Stimulated activated CD8-positive, alpha-beta memory T cell treated with anti-CD3 and anti-CD28 coated beads, Interleukin-12 subunit alpha, Interleukin-12 subunit beta, amount 100 ng/mL, for 1 hour (primary cell): ENCODE measurements around the gene RDH11.
"Not testable (repeated sequence)": the region's sequence is repeated elsewhere in the genome, so short reads cannot be mapped to it uniquely, and the experiment has no call there.

Source experiments
- DNase-seq: peaks from one replicate; pipeline ENCODE4 v3.0.0-alpha.2; 2020; ENCODE audit warnings: low read depth

Gene RDH11

DNA sequence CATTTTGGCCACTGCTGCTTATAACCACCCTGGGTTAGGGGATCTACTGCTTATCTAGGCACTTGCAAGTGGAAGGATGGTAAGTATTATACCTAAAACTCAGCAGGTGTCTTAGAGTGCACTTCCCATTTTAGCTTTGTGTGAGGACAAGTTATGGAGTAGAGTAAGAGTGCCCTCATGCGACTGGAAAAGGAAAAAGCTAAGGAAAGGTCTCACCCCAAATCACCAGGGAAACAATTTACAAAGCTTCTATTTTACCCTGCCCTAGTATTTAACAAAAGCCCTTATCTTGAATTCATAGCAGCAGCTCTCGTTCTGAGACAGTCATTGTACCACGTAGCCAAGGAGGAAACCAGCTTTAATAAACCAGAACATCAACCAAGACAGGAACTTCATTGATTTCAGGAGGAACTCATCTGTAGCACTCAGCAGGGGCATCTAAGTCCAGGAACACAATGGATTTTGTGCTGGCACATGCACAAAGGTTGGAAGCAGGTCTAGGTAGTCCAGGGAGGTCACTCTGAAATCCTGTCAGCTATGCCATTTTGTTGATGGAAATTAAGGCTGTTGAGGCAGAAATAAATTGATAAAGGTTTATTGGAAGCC, 9.0 kb upstream of the RDH11 start:
- no peak for DNase-seq

DNA sequence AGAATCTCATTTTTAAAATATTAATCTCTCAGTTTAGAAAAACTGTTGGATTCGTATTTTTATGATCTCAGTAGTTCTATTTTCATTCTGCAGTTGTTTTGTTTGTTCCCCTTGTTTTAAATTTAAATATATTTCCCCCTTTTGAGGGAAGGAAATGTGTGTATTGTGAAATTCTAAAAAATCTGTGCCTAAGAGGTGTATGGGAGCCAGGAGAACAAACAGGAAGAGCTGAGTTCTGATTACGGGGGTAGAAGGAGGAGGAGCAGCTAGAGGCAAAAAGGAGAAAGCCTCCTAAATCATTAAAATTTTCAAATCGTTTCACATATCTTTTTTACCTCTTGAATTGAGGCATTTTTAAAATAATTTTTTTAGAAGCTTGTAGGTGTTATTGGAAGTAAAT, 8.4 kb upstream of the RDH11 start:
- no peak for DNase-seq

GRCh38 chr14:67701492-67701891, 5.9 kb upstream of the RDH11 start, which contains the start of gene RDH12:
TSS of gene RDH12 (plus strand) at chr14:67701886. CDS start at chr14:67722643, 20,757 bp downstream.
- DNase-seq, result not testable (repeated sequence)

DNA sequence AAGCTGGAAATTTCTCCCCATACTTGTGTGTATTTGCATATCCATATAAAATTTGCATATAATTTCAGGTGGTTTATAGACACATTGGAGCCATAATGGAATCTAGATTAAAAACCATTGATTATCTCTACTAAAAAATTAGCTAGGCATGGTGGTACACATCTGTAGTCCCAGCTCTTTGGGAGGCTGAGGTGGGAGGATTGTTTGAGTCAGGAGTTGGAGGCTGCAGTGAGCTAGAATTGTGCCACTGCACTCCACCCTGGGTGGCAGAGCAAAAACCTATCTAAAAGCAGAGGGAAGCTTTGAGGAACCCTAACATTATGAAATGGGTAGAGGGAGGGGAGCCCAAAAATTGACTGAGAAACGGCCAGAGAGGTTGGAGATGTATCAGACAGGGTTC, 2.6 kb upstream of the RDH11 start:
- DNase-seq, result no peak

DNA sequence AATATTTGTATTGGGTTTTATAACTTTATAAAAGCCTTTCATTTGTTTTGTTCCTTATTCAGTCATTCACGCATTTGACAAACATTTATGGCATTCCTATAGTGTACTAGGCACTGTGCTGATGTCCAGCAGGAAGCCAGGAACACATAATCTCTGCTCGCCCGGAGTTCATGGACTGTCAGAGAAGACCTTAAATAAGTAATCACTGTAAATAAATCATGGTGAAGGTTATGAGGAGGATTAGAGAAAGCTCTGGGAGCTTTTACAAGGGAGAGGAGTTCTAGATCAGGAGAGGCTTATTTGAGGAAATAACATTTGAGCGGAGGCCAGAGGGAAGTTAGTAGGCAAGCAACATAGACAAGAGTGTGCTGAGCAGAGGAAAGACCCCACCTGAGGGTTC, 1.4 kb upstream of the RDH11 start:
- no peak for DNase-seq

- DNase-seq, result peak; percentile 45
Measured at GRCh38 chr14:67694791-67695393, 672 bp downstream of the RDH11 start.

GRCh38 chr14:67690011-67690410, 5.6 kb downstream of the RDH11 start:
- no peak for DNase-seq

- DNase-seq, result no peak
Measured at GRCh38 chr14:67683842-67684241, 11.7 kb downstream of the RDH11 start.

DNA sequence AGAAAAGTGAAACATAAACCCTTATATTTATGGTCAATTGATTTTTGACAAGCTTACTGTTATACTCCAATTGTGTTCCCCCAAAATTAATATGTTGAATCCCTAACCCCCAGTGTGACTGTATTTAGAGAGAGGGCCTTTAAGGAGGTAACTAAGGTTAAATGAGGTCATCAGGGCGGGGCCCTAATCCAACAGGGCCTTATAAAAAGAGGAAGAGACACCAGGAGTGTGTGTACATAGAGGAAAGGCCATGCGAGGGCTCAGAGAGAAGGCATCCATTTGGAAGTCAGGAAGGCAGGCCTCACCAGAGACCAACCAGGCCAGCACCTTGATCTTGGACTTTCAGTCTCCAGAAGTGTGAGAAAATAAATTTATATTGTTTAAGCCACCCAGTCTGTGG, 14.6 kb downstream of the RDH11 start:
- DNase-seq, result no peak

GRCh38 chr14:67680121-67680602, 15.4 kb downstream of the RDH11 start:
- no peak for DNase-seq

- DNase-seq, result no peak
Measured at GRCh38 chr14:67679006-67679405, 16.6 kb downstream of the RDH11 start.

DNA sequence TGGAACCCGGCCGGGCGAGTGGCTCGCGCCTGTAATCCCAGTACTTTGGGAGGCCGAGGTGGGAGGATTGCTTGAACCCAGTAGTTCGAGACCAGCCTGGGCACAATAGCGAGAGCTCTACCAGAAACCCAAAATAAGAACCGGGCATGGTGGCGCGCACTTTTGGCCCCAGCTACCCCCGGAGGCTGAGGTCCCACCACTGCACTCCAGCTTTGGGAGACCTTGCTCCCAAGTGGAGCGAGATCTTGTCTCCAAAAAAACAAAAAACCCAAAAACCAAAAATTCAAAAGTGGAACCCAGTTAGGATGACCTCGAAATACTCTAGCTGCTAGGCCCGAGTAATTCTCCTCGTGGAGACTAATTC, 20.4 kb downstream of the RDH11 start:
- DNase-seq, result no peak

GRCh38 chr14:67674480-67675218, 20.9 kb downstream of the RDH11 start, which contains the start of gene VTI1B:
TSS of gene VTI1B (minus strand) at chr14:67674632. CDS start at chr14:67674489, 143 bp downstream.
- DNase-seq, result peak; percentile 56

DNA sequence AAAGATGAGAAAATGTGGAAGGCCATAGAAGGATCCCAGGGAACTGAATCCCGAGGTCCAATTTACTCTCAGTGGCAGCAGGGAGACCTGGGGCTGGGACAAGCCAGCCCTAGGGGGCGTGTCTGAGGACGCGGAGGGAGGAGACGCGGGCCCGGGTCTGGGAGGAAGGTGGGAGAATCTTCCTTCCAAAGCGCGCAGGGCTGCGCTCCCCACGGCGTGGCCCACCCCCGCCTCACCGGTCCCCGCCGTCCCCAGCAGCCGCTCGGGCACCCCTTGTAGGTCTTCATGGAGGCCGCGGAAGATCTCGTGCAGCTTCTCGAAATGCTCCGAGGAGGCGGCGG, 21.5 kb downstream of the RDH11 start:
- DNase-seq, result no peak

- no peak for DNase-seq
Measured at GRCh38 chr14:67673451-67673850, 22.1 kb downstream of the RDH11 start.

GRCh38 chr14:67668559-67668958, 27.0 kb downstream of the RDH11 start:
- no peak for DNase-seq

- peak; percentile 4 for DNase-seq
Measured at GRCh38 chr14:67666750-67667449, 28.7 kb downstream of the RDH11 start.

- DNase-seq, result no peak
Measured at GRCh38 chr14:67665868-67666267, 29.7 kb downstream of the RDH11 start.

- no peak for DNase-seq
Measured at GRCh38 chr14:67663633-67664032, 31.9 kb downstream of the RDH11 start.

DNA sequence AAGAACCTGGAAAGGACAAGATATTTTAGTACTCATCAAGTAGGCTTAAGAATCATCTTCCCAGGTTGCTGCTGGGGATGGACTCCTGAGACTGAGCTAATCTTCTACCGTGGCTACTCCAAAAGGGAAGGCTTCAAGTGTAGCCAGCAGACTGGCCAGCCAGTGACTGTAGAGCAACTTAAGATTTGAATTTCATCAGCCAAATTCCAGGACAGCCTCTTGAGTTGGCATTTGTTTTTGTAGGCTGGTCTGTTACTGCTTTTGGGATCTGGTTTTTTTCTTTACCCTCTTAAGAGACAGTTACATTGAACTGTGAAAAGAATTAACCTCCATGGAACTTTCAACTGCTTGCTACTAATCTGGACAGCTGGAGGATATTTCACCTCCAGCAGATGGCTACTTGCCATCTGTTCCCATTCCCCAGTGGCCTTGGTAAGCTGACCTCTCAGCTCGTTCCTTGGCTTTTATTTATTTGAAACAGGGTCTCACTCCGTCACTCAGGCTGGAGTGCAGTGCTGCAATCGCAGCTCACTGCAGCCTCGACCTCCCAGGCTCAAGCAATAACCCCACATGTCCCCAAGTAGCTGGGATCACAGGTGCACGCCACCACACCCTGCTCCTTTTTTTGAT, 41.8 kb downstream of the RDH11 start:
- DNase-seq, result no peak

DNA sequence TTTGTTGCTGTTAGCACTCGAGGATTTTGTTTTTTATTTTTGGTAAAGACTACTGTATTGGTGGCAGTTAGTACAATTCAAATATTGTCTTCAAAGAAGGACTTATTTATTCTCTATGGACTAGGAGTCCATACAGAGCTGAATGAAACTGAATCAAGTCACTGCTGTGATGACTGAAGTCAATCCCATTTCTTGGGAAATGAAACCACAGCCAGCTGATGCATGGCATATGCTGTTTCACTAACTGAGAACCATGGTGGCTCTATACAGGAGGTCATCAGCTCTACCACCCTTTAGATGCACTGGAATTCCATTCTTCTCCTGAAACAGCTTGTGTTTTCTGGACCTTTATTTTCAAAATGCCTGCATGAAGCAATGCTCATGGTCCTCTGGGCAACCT, 43.4 kb downstream of the RDH11 start:
- DNase-seq, result no peak

GRCh38 chr14:67650694-67651093, 44.9 kb downstream of the RDH11 start:
- no peak for DNase-seq
